SK-N-SH treated with all-trans-retinoic acid at 6 μM for 48 hours (cell line): ENCODE measurements around the gene HRH2.

Experiments used
- ARNTL ChIP-seq: fragments of 450-650 bp; formaldehyde crosslinking; IDR thresholded peaks from 2 replicates; pipeline ENCODE4 v1.5.0; 2020; ENCODE audit warnings: low read depth, mild to moderate bottlenecking, moderate library complexity, borderline replicate concordance
- CREB5 ChIP-seq: fragments of 250-450 bp; sonication (Bioruptor Pico); IDR thresholded peaks from 2 replicates; pipeline ENCODE4 v1.5.1; 2020; ENCODE audit warnings: low read depth, mild to moderate bottlenecking, moderate library complexity
- CSDC2 ChIP-seq: fragments of 250-450 bp; sonication (Bioruptor Pico); IDR thresholded peaks from 2 replicates; pipeline ENCODE4 v1.5.0; 2020; ENCODE audit warnings: mild to moderate bottlenecking, moderate library complexity
- ESRRG ChIP-seq: fragments of 250-450 bp; sonication (Bioruptor Pico); IDR thresholded peaks from 2 replicates; pipeline ENCODE4 v1.6.1; 2021; ENCODE audit warnings: mild to moderate bottlenecking
- ISL1 ChIP-seq: fragments of 250-450 bp; sonication (Bioruptor Pico); IDR thresholded peaks from 2 replicates; pipeline ENCODE4 v2.1.2; 2022; ENCODE audit warnings: mild to moderate bottlenecking, moderate library complexity
- OSR1 ChIP-seq: fragments of 250-450 bp; sonication (Bioruptor Pico); IDR thresholded peaks from 2 replicates; pipeline ENCODE4 v1.8.0; 2022; ENCODE audit warnings: moderate library complexity, mild to moderate bottlenecking, inconsistent platforms
- PATZ1 ChIP-seq: fragments of 250-450 bp; sonication (Bioruptor Pico); IDR thresholded peaks from 2 replicates; pipeline ENCODE4 v1.8.0; 2020; ENCODE audit warnings: mild to moderate bottlenecking, moderate library complexity, borderline replicate concordance
- SNAI2 ChIP-seq: fragments of 250-450 bp; sonication (Bioruptor Pico); IDR thresholded peaks from 2 replicates; pipeline ENCODE4 v1.5.0; 2020; ENCODE audit warnings: mild to moderate bottlenecking, moderate library complexity
- TSHZ2 ChIP-seq: fragments of 250-450 bp; sonication (Bioruptor Pico); IDR thresholded peaks from 2 replicates; pipeline ENCODE4 v1.5.0; 2020; ENCODE audit warnings: mild to moderate bottlenecking, moderate library complexity
- ZC3H10 ChIP-seq: fragments of 250-450 bp; sonication (Bioruptor Pico); IDR thresholded peaks from 2 replicates; pipeline ENCODE4 v1.5.1; 2021; ENCODE audit warnings: mild to moderate bottlenecking, moderate library complexity
- ZFP3 ChIP-seq: fragments of 250-450 bp; sonication (Bioruptor Pico); IDR thresholded peaks from 2 replicates; pipeline ENCODE4 v1.5.0; 2020; ENCODE audit warnings: mild to moderate bottlenecking, moderate library complexity
- ZFP30 ChIP-seq: fragments of 450-650 bp; formaldehyde crosslinking; IDR thresholded peaks from 2 replicates; pipeline ENCODE4 v1.5.0; 2022; ENCODE audit warnings: mild to moderate bottlenecking, moderate library complexity
- ZNF565 ChIP-seq: fragments of 450-650 bp; formaldehyde crosslinking; conservative IDR thresholded peaks from 2 replicates; pipeline ENCODE4 v1.5.0; 2020; ENCODE audit warnings: low read depth, mild to moderate bottlenecking, moderate library complexity
- ZNF8 ChIP-seq: fragments of 450-650 bp; formaldehyde crosslinking; IDR thresholded peaks from 2 replicates; pipeline ENCODE4 v1.5.0; 2020; ENCODE audit warnings: mild to moderate bottlenecking, moderate library complexity

- TF ChIP-seq ZNF8 (CRISPR knock-in tag) (no peak), ARNTL (CRISPR knock-in tag) (no peak), TSHZ2 (no peak), CREB5 (CRISPR knock-in tag) (no peak), ZC3H10 (no peak), ZFP30 (CRISPR knock-in tag) (no peak), ZNF565 (no peak), CSDC2 (no peak), OSR1 (CRISPR knock-in tag) (no peak), ISL1 (CRISPR knock-in tag) (no peak), SNAI2 (CRISPR knock-in tag) (no peak), PATZ1 (CRISPR knock-in tag) (no peak), ZFP3 (no peak), ESRRG (CRISPR knock-in tag) (no peak)
Measured at GRCh38 chr5:175693741-175694140, 35.9 kb downstream of the HRH2 start.
